Measurements from ENCODE around the gene SORCS2. TPM values are rescaled to one million over a fixed set of nuclear protein-coding genes. Genes with fewer than 3 reads are reported as not detected.
A peak's percentile ranks its signal among the peaks of the same experiment; 100 is the strongest.

SORCS2 gene
- total and polyA plus RNA-seq, 3 donors from 2014 or later, result 2.7 to 4.6 (median 2.9) TPM

DNA sequence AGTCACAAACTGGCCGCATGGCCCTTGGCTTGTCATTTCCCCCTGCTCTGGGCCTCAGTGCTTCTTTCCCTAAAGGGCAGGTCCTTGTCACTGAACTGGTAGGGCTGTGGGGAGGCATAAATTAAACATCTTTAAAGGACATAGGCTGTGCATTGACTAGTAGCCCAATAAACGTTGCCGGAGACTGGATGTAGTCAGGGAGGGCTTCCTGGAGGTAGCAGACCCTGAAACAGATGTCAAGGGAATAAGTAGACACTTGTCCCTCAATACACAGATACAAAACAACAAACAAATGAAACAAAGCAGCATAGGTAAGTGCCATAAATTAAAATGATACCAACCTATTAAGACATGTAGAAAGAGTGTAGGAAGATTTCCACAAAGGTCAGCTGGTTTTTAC is 314.2 kb downstream of the SORCS2 start:
- TF ChIP-seq, protein P1, sequence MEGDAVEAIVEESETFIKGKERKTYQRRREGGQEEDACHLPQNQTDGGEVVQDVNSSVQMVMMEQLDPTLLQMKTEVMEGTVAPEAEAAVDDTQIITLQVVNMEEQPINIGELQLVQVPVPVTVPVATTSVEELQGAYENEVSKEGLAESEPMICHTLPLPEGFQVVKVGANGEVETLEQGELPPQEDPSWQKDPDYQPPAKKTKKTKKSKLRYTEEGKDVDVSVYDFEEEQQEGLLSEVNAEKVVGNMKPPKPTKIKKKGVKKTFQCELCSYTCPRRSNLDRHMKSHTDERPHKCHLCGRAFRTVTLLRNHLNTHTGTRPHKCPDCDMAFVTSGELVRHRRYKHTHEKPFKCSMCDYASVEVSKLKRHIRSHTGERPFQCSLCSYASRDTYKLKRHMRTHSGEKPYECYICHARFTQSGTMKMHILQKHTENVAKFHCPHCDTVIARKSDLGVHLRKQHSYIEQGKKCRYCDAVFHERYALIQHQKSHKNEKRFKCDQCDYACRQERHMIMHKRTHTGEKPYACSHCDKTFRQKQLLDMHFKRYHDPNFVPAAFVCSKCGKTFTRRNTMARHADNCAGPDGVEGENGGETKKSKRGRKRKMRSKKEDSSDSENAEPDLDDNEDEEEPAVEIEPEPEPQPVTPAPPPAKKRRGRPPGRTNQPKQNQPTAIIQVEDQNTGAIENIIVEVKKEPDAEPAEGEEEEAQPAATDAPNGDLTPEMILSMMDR (IDR thresholded peaks at IDR 0.05), result no peak
- TF ChIP-seq POLR2A (IDR thresholded peaks at IDR 0.05), result no peak

DNA sequence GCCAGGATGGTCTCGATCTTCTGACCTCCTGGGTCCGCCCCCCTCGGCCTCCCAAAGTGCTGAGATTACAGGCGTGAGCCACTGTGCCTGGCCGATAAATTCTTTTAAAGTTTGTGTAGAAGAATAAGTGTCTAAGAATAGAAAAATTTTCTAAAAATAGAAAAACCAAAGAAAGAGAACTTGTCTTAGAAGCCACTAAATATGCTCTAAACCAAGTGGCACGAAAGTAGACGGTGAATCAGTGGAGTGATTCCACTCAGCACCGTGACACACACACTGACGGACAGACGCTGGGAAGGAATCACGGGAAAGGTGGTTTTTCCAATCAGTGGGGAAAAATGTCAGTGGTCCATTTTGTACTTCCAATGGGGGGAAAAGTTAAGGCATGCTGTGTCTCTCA is 315.0 kb downstream of the SORCS2 start:
- H3K36me3 ChIP-seq (ENCODE audit: low read depth, missing control alignments), result no peaks in the 10 kb centered on the region
- H3K4me3 ChIP-seq, result no peak overlapping the region
- 57 to 59% methylated on average over 11 of the region's 11 CpGs for WGBS, 2 donors
- no peak for DNase-seq
- TF ChIP-seq POLR2A (IDR thresholded peaks at IDR 0.05), result no peak
- TF ChIP-seq, protein P1 (IDR thresholded peaks at IDR 0.05), result no peak
- intact Hi-C loops (cut with DNase I; ENCODE audit: low total_unique reads), result no loop called here
- peak overlapping the region in 1 of 2 donors; percentile 44 for H3K27ac ChIP-seq
- H3K9me3 ChIP-seq, result no peaks in the 10 kb centered on the region
- no peaks in the 10 kb centered on the region for H3K27me3 ChIP-seq
- no peaks in the 10 kb centered on the region for H3K4me1 ChIP-seq

More for the DNA sequence above, 314.2 kb downstream of the SORCS2 start:
- Histone ChIP-seq H3K27ac (no peak overlapping the region), H3K4me3 (no peak overlapping the region), H3K36me3 (ENCODE audit: low read depth, missing control alignments) (no peaks in the 10 kb centered on the region), H3K9me3 (no peaks in the 10 kb centered on the region), H3K4me1 (no peaks in the 10 kb centered on the region), H3K27me3 (no peaks in the 10 kb centered on the region)
- intact Hi-C loops (cut with DNase I; ENCODE audit: low total_unique reads), result no loop called here
- whole genome bisulfite sequencing, 2 donors, result 90 to 92% methylated on average over 3 of the region's 3 CpGs
- no peak for DNase-seq

DNA sequence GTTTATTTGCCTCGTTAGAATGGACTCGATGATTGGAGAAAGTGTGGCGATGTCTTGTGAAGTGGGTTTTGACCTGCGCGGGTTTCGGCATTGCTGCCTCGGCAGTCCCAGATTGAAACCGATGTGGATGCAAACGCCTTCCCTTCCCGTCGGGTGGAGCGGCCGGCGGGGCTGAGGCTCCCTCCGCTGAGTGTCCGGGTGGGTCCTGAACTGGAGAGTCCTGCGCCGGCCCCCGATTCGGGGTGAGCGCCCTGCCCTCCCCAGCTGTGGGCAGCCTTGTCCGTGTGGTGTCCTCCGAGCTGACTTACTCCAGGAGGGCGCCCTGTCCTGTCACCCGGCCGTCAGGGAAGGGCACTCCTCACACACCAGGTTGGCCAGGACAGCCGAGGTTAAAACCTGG is 317.7 kb downstream of the SORCS2 start:
- H3K4me1 ChIP-seq, result no peaks in the 10 kb centered on the region
- TF ChIP-seq, protein P1 (IDR thresholded peaks at IDR 0.05), result no peak
- no peak for TF ChIP-seq POLR2A (IDR thresholded peaks at IDR 0.05)
- WGBS, 2 donors, result 59 to 63% methylated on average over 15 to 27 of the region's 27 CpGs
- intact Hi-C loops (cut with DNase I; ENCODE audit: low total_unique reads), result no loop called here
- H3K4me3 ChIP-seq, result peak overlapping the region in 1 of 2 donors; percentile 6
- no peaks in the 10 kb centered on the region for H3K27me3 ChIP-seq
- H3K27ac ChIP-seq, result no peak overlapping the region
- no peaks in the 10 kb centered on the region for H3K36me3 ChIP-seq (ENCODE audit: low read depth, missing control alignments)
- H3K9me3 ChIP-seq, result no peaks in the 10 kb centered on the region
- no peak for DNase-seq

DNA sequence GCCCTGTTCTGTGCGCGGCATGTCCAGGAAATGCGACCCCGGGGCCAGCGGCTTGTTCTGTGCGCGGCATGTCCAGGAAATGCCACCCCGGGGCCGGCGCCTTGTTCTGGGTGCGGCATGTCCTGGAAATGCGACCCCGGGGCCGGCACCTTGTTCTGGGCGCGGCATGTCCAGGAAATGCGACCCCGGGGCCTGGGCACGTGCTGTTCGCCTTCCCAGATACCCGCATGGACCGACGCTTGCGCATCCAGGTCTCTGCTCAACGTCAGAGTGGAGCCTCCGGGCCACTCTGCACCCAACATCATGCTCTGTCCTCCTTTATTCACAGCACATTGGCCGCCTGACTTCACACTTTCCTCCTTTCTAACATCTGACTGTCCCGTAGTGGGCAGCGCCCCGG is 318.2 kb downstream of the SORCS2 start:
- Histone ChIP-seq H3K36me3 (ENCODE audit: low read depth, missing control alignments) (no peaks in the 10 kb centered on the region), H3K4me3 (peak overlapping the region in 1 of 2 donors; percentile 6), H3K27ac (no peak overlapping the region), H3K9me3 (no peaks in the 10 kb centered on the region), H3K27me3 (no peaks in the 10 kb centered on the region), H3K4me1 (no peaks in the 10 kb centered on the region)
- no peak for TF ChIP-seq POLR2A (IDR thresholded peaks at IDR 0.05)
- TF ChIP-seq, protein P1 (IDR thresholded peaks at IDR 0.05), result no peak
- intact Hi-C loops (cut with DNase I; ENCODE audit: low total_unique reads), result no loop called here
- no peak for DNase-seq
- WGBS, 2 donors, result 49 to 78% methylated on average over 16 to 28 of the region's 30 CpGs

DNA sequence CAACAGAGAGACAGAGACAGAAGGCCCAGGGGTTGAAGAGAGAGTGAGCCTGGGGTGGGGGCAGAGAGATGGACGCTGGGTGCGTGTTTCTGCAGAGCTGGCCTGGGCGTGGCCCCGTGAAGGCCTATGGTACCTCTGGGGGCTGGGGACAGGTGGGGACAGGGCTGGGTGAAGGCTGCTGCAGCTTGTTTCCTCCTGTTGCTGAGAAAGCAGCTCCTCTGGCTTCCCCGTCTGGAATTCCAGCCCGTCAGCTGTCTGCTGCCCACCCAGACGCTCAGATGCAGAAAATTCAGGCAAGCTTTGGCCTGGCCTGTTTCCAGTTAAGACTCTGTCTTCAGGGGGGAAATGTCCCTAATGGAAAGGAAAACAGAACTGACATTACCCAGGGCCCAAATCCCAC is 319.2 kb downstream of the SORCS2 start:
- TF ChIP-seq POLR2A (IDR thresholded peaks at IDR 0.05), result no peak
- TF ChIP-seq, protein P1 (IDR thresholded peaks at IDR 0.05), result no peak

More for the DNA sequence above, 319.2 kb downstream of the SORCS2 start:
- no peaks in the 10 kb centered on the region for H3K27me3 ChIP-seq
- H3K27ac ChIP-seq, result no peak overlapping the region
- no peak overlapping the region for H3K4me3 ChIP-seq
- H3K9me3 ChIP-seq, result no peaks in the 10 kb centered on the region
- peaks cover 6% of the 10 kb centered on the region for H3K4me1 ChIP-seq
- no peaks in the 10 kb centered on the region for H3K36me3 ChIP-seq (ENCODE audit: low read depth, missing control alignments)
- no peak for DNase-seq
- 52% methylated on average over 4 to 7 of the region's 7 CpGs for WGBS, 2 donors
- intact Hi-C loops (cut with DNase I; ENCODE audit: low total_unique reads), result no loop called here
